GM19035 (cell line): ENCODE data around the gene SND1.
A peak's percentile ranks its signal among the peaks of the same experiment; 100 is the strongest.
"Not testable (repeated sequence)": the region's sequence is repeated elsewhere in the genome, so short reads cannot be mapped to it uniquely, and the experiment has no call there.

Experiments used
- ATAC-seq: cut with Tn5 transposase; IDR thresholded peaks from one replicate; pipeline ENCODE4 v1.9.1; 2021; ENCODE audit not compliant: unreplicated experiment

SND1 gene

GRCh38 chr7:127901895-127902703, 250.1 kb downstream of the SND1 start:
- ATAC-seq = no peak

GRCh38 chr7:127902753-127903152, 250.8 kb downstream of the SND1 start:
- not testable (repeated sequence) for ATAC-seq

- ATAC-seq = no peak
Measured at GRCh38 chr7:127903892-127904669, 252.1 kb downstream of the SND1 start.

- ATAC-seq = no peak
Measured at GRCh38 chr7:127904670-127904985, 252.6 kb downstream of the SND1 start.

GRCh38 chr7:127905021-127905420, 253.0 kb downstream of the SND1 start:
- ATAC-seq = no peak

GRCh38 chr7:127905491-127906330, 253.7 kb downstream of the SND1 start:
- no peak for ATAC-seq

GRCh38 chr7:127907110-127908040, 255.4 kb downstream of the SND1 start:
- no peak for ATAC-seq

GRCh38 chr7:127908430-127909258, 256.6 kb downstream of the SND1 start:
- ATAC-seq = no peak

- no peak for ATAC-seq
Measured at GRCh38 chr7:127909424-127910152, 257.6 kb downstream of the SND1 start.

- ATAC-seq = no peak
Measured at GRCh38 chr7:127910670-127911069, 258.7 kb downstream of the SND1 start.

GRCh38 chr7:127911968-127912511, 260.0 kb downstream of the SND1 start:
- ATAC-seq = peak; percentile 81

GRCh38 chr7:127912901-127913300, 260.9 kb downstream of the SND1 start:
- ATAC-seq = no peak

GRCh38 chr7:127913686-127914085, 261.7 kb downstream of the SND1 start:
- ATAC-seq = no peak

- no peak for ATAC-seq
Measured at GRCh38 chr7:127914693-127915092, 262.7 kb downstream of the SND1 start.

GRCh38 chr7:127916735-127917134, 264.7 kb downstream of the SND1 start:
- no peak for ATAC-seq

GRCh38 chr7:127918130-127918529, 266.1 kb downstream of the SND1 start:
- no peak for ATAC-seq

- ATAC-seq = no peak
Measured at GRCh38 chr7:127920787-127921438, 268.9 kb downstream of the SND1 start.

GRCh38 chr7:127922656-127923055, 270.7 kb downstream of the SND1 start:
- ATAC-seq = no peak
